GM23338 (cell line): ENCODE data around the gene HPX. TPM values are rescaled to one million over a fixed set of nuclear protein-coding genes. Genes with fewer than 3 reads are reported as not detected.

Experiments used
- ATAC-seq: fragments of 200-7000 bp; cut with Tn5 transposase; 3 replicates; pipeline ENCODE4 v1.9.1; 2020
- DNase-seq: peaks from one replicate; pipeline ENCODE4 v3.0.0-alpha.2; 2015; ENCODE audit warnings: low spot score
- H2AFZ ChIP-seq: fragments of 200-600 bp; sonication (generic); 2 replicates; pipeline ENCODE4 v1.8.0; 2016; ENCODE audit warnings: antibody characterized with exemption, mild to moderate bottlenecking, moderate library complexity
- H3F3A ChIP-seq: fragments of 200-600 bp; sonication (generic); replicated peaks from 2 replicates; pipeline ENCODE4 v1.8.0; 2017; ENCODE audit warnings: antibody characterized with exemption, mixed run types, low read depth
- H3K27ac ChIP-seq: fragments of 200-600 bp; sonication (generic); 2 replicates; pipeline ENCODE4 v1.6.1; 2016; ENCODE audit warnings: low read depth
- H3K27me3 ChIP-seq: fragments of 200-600 bp; sonication (generic); 2 replicates; pipeline ENCODE4 v1.8.0; 2016; ENCODE audit warnings: mild to moderate bottlenecking, mixed run types, moderate library complexity; ENCODE audit not compliant: insufficient read depth
- H3K36me3 ChIP-seq: fragments of 200-600 bp; sonication (generic); 2 replicates; pipeline ENCODE4 v1.8.0; 2016; ENCODE audit warnings: mild to moderate bottlenecking; ENCODE audit not compliant: insufficient read depth
- H3K4me1 ChIP-seq: fragments of 200-600 bp; sonication (generic); 2 replicates; pipeline ENCODE4 v1.8.0; 2016; ENCODE audit warnings: mild to moderate bottlenecking, moderate library complexity; ENCODE audit not compliant: insufficient read depth
- H3K4me2 ChIP-seq: fragments of 200-600 bp; sonication (generic); 2 replicates; pipeline ENCODE4 v1.7.1; 2017; ENCODE audit warnings: mixed run types
- H3K4me3 ChIP-seq: fragments of 200-600 bp; sonication (generic); 2 replicates; pipeline ENCODE4 v1.6.1; 2016; ENCODE audit warnings: mixed run types
- H3K79me2 ChIP-seq: fragments of 200-600 bp; sonication (generic); replicated peaks from 2 replicates; pipeline ENCODE4 v1.8.0; 2017; ENCODE audit warnings: mild to moderate bottlenecking; ENCODE audit not compliant: insufficient read depth
- H3K9me2 ChIP-seq: fragments of 200-600 bp; sonication (generic); 2 replicates; pipeline ENCODE4 v1.8.0; 2017; ENCODE audit not compliant: insufficient read depth
- H4K20me1 ChIP-seq: fragments of 200-600 bp; sonication (generic); replicated peaks from 2 replicates; pipeline ENCODE4 v1.8.0; 2017; ENCODE audit warnings: mild to moderate bottlenecking; ENCODE audit not compliant: insufficient read depth
- H3K27ac Mint-ChIP-seq: 2 replicates; pipeline ENCODE4 v1.8.0; 2020; ENCODE audit warnings: inconsistent platforms, mild to moderate bottlenecking, moderate library complexity, mixed read lengths
- H3K27me3 Mint-ChIP-seq: 3 replicates; pipeline ENCODE4 v1.8.0; 2022; ENCODE audit warnings: low read depth, mild to moderate bottlenecking, moderate library complexity, mixed read lengths, inconsistent platforms; ENCODE audit not compliant: insufficient read depth, poor library complexity
- H3K36me3 Mint-ChIP-seq: 3 replicates; pipeline ENCODE4 v1.8.0; 2021; ENCODE audit warnings: low read depth, mild to moderate bottlenecking, inconsistent platforms, moderate library complexity, mixed read lengths
- H3K4me1 Mint-ChIP-seq: 3 replicates; pipeline ENCODE4 v1.8.0; 2020; ENCODE audit warnings: mild to moderate bottlenecking, inconsistent platforms, mixed read lengths
- H3K4me3 Mint-ChIP-seq: 3 replicates; pipeline ENCODE4 v1.8.0; 2021; ENCODE audit warnings: moderate library complexity, mild to moderate bottlenecking, inconsistent platforms, mixed read lengths
- H3K9me3 Mint-ChIP-seq: 3 replicates; pipeline ENCODE4 v1.8.0; 2020; ENCODE audit warnings: moderate library complexity, mild to moderate bottlenecking, inconsistent platforms, mixed read lengths
- CTCF ChIP-seq, 2 experiments: fragments of 200-600 bp in 1 of 2; sonication (generic) in 1 of 2; conservative IDR thresholded peaks; 2 replicates each; pipeline versions ENCODE4 v1.5.1 to v1.6.1; 2016 to 2017; ENCODE audit warnings: antibody characterized with exemption in 2 of 2, low read depth in 2 of 2, mild to moderate bottlenecking in 2 of 2, moderate library complexity in 1 of 2
- EZH2 ChIP-seq: fragments of 200-600 bp; sonication (generic); IDR thresholded peaks from one replicate; pipeline ENCODE4 v1.8.0; 2017; ENCODE audit warnings: antibody characterized with exemption, mild to moderate bottlenecking, low read depth; ENCODE audit not compliant: unreplicated experiment
- EZH2phosphoT487 ChIP-seq: fragments of 200-600 bp; sonication (generic); IDR thresholded peaks from one replicate; pipeline ENCODE4 v1.8.1; 2018; ENCODE audit warnings: antibody characterized with exemption; ENCODE audit not compliant: unreplicated experiment
- JUNB ChIP-seq: IDR thresholded peaks from one replicate; pipeline ENCODE4 v1.6.1; 2016; ENCODE audit warnings: antibody characterized with exemption; ENCODE audit not compliant: unreplicated experiment
- ZNF331 ChIP-seq: fragments of 250-450 bp; sonication (Bioruptor Pico); IDR thresholded peaks from 2 replicates; pipeline ENCODE4 v1.5.0; 2020; ENCODE audit warnings: low read depth, mild to moderate bottlenecking, moderate library complexity
- ZNF462 ChIP-seq: fragments of 250-450 bp; sonication (Bioruptor Pico); IDR thresholded peaks from 2 replicates; pipeline ENCODE4 v1.5.0; 2020; ENCODE audit warnings: mild to moderate bottlenecking, moderate library complexity
- polyA plus RNA-seq: library from polyadenylated mRNA; unstranded; fragments of >200 nt; fragmentation: Nextera tagmentation; extraction: Ambion mirVana; gene quantifications from 2 replicates; pipeline ENCODE4 v1.2.1, GENCODE V29; 2016
- total RNA-seq: library from RNA; depleted of rRNA; stranded (reverse); fragments of >200 nt; shearing (Covaris generic); gene quantifications from 2 replicates; pipeline ENCODE4 v1.2.3, GENCODE V29; 2014

Gene HPX
- total and polyA plus RNA-seq, 2 experiments from 2014 or later = 0.47 to 0.63 TPM

DNA sequence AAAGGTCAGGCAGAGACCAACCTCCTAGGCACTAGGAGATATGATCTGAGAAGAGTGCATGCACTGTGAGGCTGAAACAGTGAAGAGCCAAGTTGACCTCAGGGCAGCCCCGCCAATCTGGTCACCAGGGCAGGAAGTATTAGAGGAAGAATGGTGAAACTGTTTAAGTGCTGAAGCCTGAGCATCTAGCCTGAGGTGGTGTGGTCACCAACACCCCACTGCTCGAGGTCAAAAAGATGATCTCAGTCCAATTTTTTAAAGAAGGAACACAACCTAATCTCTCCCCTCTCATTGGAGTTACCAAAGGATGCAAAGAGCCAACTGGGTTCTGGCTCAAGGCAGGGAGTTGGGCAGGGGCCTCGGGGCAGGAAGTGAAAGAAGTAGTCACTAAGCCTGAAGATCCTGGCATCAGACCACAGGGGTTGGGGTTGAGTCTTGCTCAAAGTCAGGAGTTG is 25.9 kb downstream of the HPX start:
- peaks cover 7% of the 10 kb centered on the region; the same call in 1 of the 2 replicates for H3K4me1 ChIP-seq
- peaks cover 11% of the 10 kb centered on the region for H3K27me3 ChIP-seq
- no peaks in the 10 kb centered on the region for H4K20me1 ChIP-seq
- H2AFZ ChIP-seq = no peak overlapping the region
- no peak overlapping the region for H3K4me3 ChIP-seq
- no peaks in the 10 kb centered on the region for H3K9me2 ChIP-seq
- Mint-ChIP-seq H3K27me3 (peaks cover 5% of the 10 kb centered on the region), H3K4me3 (no peak overlapping the region), H3K27ac (no peak overlapping the region), H3K4me1 (peaks cover 9% of the 10 kb centered on the region; the same call in 2 of the 3 replicates), H3K36me3 (no peaks in the 10 kb centered on the region), H3K9me3 (no peaks in the 10 kb centered on the region)
- DNase-seq (no peak), ATAC-seq (no peak)
- no peak overlapping the region for H3K27ac ChIP-seq
- H3F3A ChIP-seq = no peaks in the 10 kb centered on the region
- H3K36me3 ChIP-seq = no peaks in the 10 kb centered on the region
- no peak overlapping the region for H3K4me2 ChIP-seq
- TF ChIP-seq JUNB (no peak), EZH2 (no peak), EZH2phosphoT487 (no peak), ZNF331 (no peak), CTCF (conservative IDR thresholded peaks at IDR 0.05; ENCODE audit: low read depth in 2 of 2) (no peak), ZNF462 (CRISPR knock-in tag) (no peak)
- 0 out of 2 replicates have a peak, but pooled peaks cover 3% of the 10 kb centered on the region for H3K79me2 ChIP-seq
